Suprapubic skin (tissue), 4 donors: ENCODE measurements around the gene FOXN3. TPM values are rescaled to one million over a fixed set of nuclear protein-coding genes. Genes with fewer than 3 reads are reported as not detected.

ENCODE experiments used
- DNase-seq, 2 donors: peaks; one replicate each; pipeline ENCODE4 v3.0.0-alpha.2; 2019; ENCODE audit warnings: low spot score in 2 of 2
- H3K27ac ChIP-seq: fragments of 200-600 bp; sonication (generic); one replicate; pipeline ENCODE4 v1.5.1; 2019
- H3K27me3 ChIP-seq: fragments of 200-600 bp; sonication (generic); one replicate; pipeline ENCODE4 v1.5.1; 2019
- H3K36me3 ChIP-seq: fragments of 200-600 bp; sonication (generic); one replicate; pipeline ENCODE4 v1.5.1; 2019
- H3K4me1 ChIP-seq: fragments of 200-600 bp; sonication (generic); one replicate; pipeline ENCODE4 v1.5.1; 2019
- H3K4me3 ChIP-seq: fragments of 200-600 bp; sonication (generic); one replicate; pipeline ENCODE4 v1.5.1; 2019; ENCODE audit warnings: mild to moderate bottlenecking
- H3K9me3 ChIP-seq: fragments of 200-600 bp; sonication (generic); one replicate; pipeline ENCODE4 v1.5.1; 2019
- CTCF ChIP-seq, 2 donors: fragments of 200-600 bp in 1 of 2; fragments of 450-650 bp in 1 of 2; sonication (generic) in 1 of 2; IDR thresholded peaks; one replicate each; pipeline ENCODE4 v1.5.1; 2016 to 2019; ENCODE audit warnings: antibody characterized with exemption in 2 of 2, mild to moderate bottlenecking in 1 of 2, moderate library complexity in 1 of 2
- EP300 ChIP-seq: sonication (generic); formaldehyde crosslinking; IDR thresholded peaks from one replicate; pipeline ENCODE4 v1.6.1; 2017; ENCODE audit warnings: antibody characterized with exemption
- POLR2A ChIP-seq, 2 donors: fragments of 450-650 bp; IDR thresholded peaks; one replicate each; pipeline ENCODE4 v1.6.1; 2017; ENCODE audit warnings: antibody characterized with exemption in 2 of 2, mild to moderate bottlenecking in 2 of 2, moderate library complexity in 2 of 2
- POLR2AphosphoS5 ChIP-seq, 3 donors: sonication (generic); formaldehyde crosslinking; IDR thresholded peaks; one replicate each; pipeline ENCODE4 v1.6.1; 2017; ENCODE audit warnings: antibody characterized with exemption in 3 of 3
- WGBS: methylation state at CpG from one replicate; pipeline ENCODE4 v1.1.5; 2018; 5-methylcytosine and 5-hydroxymethylcytosine counted together
- total RNA-seq, 4 donors: library from RNA; depleted of rRNA; stranded (reverse); fragments of >200 nt; gene quantifications; one replicate each; pipeline ENCODE4 v1.1.0, GENCODE V29; 2016

The FOXN3 gene
- total RNA-seq, 4 donors from 2014 or later, result 117 to 272 (median 172) TPM

- Histone ChIP-seq H3K27me3 (no peaks in the 10 kb centered on the region), H3K4me1 (peaks cover 39% of the 10 kb centered on the region), H3K36me3 (no peaks in the 10 kb centered on the region), H3K27ac (peak overlapping the region; percentile 66), H3K4me3 (peak overlapping the region; percentile 7), H3K9me3 (no peaks in the 10 kb centered on the region)
- whole genome bisulfite sequencing, result 24% methylated on average over 13 of the region's 14 CpGs
- DNase-seq, result peak in 1 of 2 donors; percentile 76
- TF ChIP-seq EP300, result no peak
- TF ChIP-seq POLR2AphosphoS5 (IDR thresholded peaks at IDR 0.05), result peak in 1 of 3 donors; percentile 20
Observed at GRCh38 chr14:89303456-89304435, 113.3 kb downstream of the FOXN3 start.

- Histone ChIP-seq H3K9me3 (no peaks in the 10 kb centered on the region), H3K4me1 (peaks cover 39% of the 10 kb centered on the region), H3K27me3 (no peaks in the 10 kb centered on the region), H3K27ac (no peak overlapping the region), H3K36me3 (no peaks in the 10 kb centered on the region), H3K4me3 (no peak overlapping the region)
- no peak for DNase-seq
- no peak for TF ChIP-seq EP300
- no peak for TF ChIP-seq POLR2AphosphoS5 (IDR thresholded peaks at IDR 0.05)
- TF ChIP-seq POLR2A (IDR thresholded peaks at IDR 0.05), result no peak
- no peak for TF ChIP-seq CTCF (IDR thresholded peaks at IDR 0.05)
- WGBS, result 91% methylated on average over 7 of the region's 7 CpGs
Observed at GRCh38 chr14:89302396-89302950, 114.6 kb downstream of the FOXN3 start.

GRCh38 chr14:89299587-89299986 lies 117.4 kb downstream of the FOXN3 start:
- no peak overlapping the region for H3K27ac ChIP-seq
- H3K36me3 ChIP-seq, result no peaks in the 10 kb centered on the region
- peaks cover 23% of the 10 kb centered on the region for H3K4me1 ChIP-seq
- no peaks in the 10 kb centered on the region for H3K9me3 ChIP-seq
- H3K27me3 ChIP-seq, result no peaks in the 10 kb centered on the region
- no peak overlapping the region for H3K4me3 ChIP-seq
- 89% methylated on average over 4 of the region's 4 CpGs for WGBS
- TF ChIP-seq POLR2AphosphoS5 (IDR thresholded peaks at IDR 0.05) (no peak), POLR2A (IDR thresholded peaks at IDR 0.05) (no peak), EP300 (no peak), CTCF (IDR thresholded peaks at IDR 0.05) (no peak)
- DNase-seq, result peak in 1 of 2 donors; percentile 28

GRCh38 chr14:89298056-89298834 lies 118.8 kb downstream of the FOXN3 start:
- Histone ChIP-seq H3K27ac (no peak overlapping the region), H3K4me1 (peaks cover 10% of the 10 kb centered on the region), H3K4me3 (no peak overlapping the region), H3K36me3 (no peaks in the 10 kb centered on the region), H3K9me3 (no peaks in the 10 kb centered on the region), H3K27me3 (no peaks in the 10 kb centered on the region)
- WGBS, result 94% methylated on average over 7 of the region's 7 CpGs
- TF ChIP-seq POLR2AphosphoS5 (IDR thresholded peaks at IDR 0.05), result no peak
- TF ChIP-seq POLR2A (IDR thresholded peaks at IDR 0.05), result no peak
- TF ChIP-seq EP300, result no peak
- no peak for TF ChIP-seq CTCF (IDR thresholded peaks at IDR 0.05)
- no peak for DNase-seq

- 95% methylated on average over 6 of the region's 6 CpGs for WGBS
- no peaks in the 10 kb centered on the region for H3K27me3 ChIP-seq
Observed at GRCh38 chr14:89296281-89296745, 120.7 kb downstream of the FOXN3 start.

More at GRCh38 chr14:89296281-89296745, 120.7 kb downstream of the FOXN3 start:
- H3K4me3 ChIP-seq, result no peak overlapping the region
- no peak overlapping the region for H3K27ac ChIP-seq
- DNase-seq, result no peak
- H3K36me3 ChIP-seq, result no peaks in the 10 kb centered on the region
- TF ChIP-seq POLR2A (IDR thresholded peaks at IDR 0.05) (no peak), POLR2AphosphoS5 (IDR thresholded peaks at IDR 0.05) (no peak)
- H3K4me1 ChIP-seq, result no peaks in the 10 kb centered on the region
- no peaks in the 10 kb centered on the region for H3K9me3 ChIP-seq
